Stimulated activated CD4-positive, alpha-beta T cell treated with anti-CD3 and anti-CD28 coated beads, Interleukin-2, amount 100 ng/mL, for 4 hours (primary cell): ENCODE results near the gene IL22RA1.

Experiments used
- DNase-seq: peaks from one replicate; pipeline ENCODE4 v3.0.0-alpha.2; 2020; ENCODE audit warnings: low read depth

Gene IL22RA1

DNA sequence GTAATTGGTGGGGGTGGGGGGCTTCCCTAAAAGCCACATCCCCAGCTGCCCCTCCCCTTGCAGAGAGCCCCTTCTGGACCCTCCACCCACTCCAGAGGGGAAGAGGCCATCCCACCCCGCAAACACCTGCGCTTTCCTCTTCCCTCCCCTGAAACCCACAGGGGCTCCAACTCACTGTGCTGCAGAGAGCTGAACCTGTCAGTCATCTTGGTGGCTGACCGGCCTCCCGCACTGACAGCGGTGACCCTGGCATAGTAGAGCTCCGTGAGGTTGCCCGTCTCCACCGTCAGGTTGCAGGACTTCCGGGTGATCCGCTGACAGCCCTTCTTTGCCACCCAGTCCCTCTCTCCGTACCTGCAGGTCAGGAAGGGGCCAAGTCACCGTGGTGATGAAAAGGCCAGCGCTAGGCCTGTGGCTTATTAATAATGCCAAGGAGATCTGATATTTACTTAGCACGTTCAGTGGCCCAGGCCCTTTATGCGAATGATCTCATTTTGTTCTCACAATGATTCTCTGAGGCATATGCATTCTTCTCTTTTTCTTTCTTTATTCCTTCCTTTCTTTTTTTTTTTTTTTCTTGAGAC lies 5.9 kb downstream of the IL22RA1 start:
- no peak for DNase-seq

DNA sequence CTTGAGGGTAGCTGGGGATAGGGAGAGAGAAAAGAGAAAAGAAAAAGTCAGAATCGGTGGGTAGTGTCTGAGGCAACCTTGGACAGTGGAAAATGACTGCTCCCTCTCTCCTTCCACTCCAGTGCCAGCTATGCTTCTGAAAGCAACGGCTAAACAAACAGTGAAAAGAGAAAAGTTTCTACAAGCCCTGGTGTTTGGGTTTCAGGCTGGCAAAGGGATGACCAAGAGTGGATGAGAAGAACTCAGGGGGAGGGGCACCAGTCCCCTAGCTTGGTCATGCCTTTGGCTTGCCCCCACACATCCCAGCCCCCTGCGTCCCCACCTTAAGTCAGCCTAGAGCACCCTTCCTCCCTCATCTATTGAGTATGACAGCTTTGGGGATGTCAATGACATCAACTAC lies 8.6 kb downstream of the IL22RA1 start:
- no peak for DNase-seq

DNA sequence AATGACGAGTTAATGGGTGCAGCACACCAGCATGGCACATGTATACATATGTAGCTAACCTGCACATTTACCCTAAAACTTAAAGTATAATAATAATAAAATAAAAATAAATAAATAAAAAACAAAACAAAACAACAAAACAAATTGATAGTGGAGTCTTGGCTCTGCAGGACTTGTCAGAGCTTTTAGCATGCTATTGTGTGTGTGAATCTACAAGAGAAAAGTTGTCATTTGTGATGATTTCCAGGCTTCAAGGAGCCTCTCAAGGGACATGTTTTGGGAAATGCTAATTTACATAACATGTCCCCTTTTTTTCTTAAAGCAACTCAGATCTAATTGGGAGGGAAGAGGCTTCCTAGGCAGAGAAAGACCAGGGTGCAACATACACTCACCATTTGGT lies 9.1 kb downstream of the IL22RA1 start:
- DNase-seq, result no peak

DNA sequence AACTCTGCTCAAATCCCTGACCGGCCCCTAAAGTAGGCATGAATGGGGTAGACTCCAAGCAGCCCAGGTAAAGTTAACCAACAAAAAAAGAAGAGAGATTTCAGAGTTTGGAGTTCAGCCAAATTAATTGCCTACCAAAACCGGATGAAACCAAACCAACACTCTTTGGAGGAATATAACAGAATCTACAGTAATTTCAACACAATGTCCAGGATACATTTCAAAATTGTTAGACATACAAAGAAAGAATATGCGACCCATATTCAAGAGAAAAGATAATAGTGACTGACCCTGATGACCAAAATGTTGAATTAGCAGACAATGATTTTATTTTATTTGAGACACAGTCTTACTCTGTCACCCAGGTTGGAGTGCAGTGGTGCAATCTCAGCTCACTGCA lies 12.6 kb downstream of the IL22RA1 start:
- no peak for DNase-seq

DNA sequence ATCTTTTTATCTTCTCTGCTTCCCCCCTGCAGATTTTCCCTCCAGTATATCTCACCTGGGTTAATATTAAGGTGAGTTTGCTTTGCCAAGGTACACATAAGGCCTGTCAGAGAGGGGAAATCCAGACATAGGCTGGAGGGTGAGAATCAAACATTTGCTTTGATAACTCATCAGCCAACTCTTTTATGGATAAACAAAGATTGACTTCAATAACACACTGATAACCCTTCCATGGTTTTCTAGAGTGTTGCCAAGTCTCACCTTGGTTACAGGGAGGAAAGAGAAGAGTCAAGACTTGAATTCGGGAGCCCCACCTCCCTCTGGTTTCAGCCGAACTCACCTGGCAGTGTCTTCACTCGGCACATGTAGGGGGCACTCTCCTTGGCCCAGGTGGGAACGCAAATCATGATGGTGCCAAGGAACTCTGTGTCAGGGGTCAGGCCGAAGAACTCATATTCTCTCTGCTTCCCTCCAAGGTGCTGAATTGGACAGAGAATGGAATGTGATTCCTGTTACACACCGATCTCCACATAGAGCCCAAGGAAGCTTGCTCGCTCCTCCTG lies 15.1 kb downstream of the IL22RA1 start:
- DNase-seq, result no peak

DNA sequence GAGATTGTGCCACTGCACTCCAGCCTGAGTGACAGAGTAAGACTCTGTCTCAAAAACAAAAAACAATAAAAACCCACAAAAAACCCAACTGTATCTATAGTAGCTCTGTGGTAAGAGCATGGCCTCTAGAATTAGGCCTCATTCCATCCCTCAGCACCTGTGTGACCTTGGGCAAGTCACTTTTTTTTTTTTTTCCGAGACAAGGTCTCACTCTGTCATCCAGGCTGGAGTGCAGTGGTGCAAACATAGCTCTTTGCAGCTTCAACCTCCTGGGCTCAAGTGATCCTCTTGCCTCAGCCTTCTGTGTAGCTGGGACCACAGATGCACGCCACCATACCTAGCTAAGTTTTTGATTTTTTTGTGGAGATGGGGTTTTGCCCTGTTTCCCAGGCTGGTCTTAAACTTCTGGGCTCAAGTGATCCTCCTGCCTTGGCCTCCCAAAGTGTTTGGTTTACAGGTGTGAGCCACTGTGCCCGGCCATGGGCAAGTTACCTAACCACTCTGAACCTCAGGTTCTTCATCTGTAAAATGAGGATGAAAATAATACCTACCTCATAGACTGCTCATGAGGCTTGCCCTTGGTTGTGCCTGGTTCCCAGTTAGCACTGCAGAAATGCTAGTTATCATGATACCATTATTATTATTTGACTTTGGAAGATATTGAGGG lies 15.7 kb downstream of the IL22RA1 start:
- DNase-seq, result no peak

DNA sequence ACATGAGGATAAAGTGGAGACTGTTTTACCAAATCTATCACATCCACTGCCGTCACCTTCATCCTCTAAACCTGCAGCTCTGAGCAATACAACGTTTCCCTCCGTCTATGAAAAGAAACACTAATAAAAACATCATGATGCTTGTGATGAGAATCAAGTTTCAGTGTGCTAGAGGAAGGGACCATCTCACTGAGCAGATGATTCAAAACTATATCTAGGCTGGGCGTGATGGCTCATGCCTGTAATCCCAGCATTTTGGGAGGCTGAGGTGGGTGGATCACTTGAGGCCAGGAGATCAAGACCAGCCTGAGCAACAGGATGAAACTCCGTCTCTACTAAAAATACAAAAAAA lies 16.3 kb downstream of the IL22RA1 start:
- no peak for DNase-seq

DNA sequence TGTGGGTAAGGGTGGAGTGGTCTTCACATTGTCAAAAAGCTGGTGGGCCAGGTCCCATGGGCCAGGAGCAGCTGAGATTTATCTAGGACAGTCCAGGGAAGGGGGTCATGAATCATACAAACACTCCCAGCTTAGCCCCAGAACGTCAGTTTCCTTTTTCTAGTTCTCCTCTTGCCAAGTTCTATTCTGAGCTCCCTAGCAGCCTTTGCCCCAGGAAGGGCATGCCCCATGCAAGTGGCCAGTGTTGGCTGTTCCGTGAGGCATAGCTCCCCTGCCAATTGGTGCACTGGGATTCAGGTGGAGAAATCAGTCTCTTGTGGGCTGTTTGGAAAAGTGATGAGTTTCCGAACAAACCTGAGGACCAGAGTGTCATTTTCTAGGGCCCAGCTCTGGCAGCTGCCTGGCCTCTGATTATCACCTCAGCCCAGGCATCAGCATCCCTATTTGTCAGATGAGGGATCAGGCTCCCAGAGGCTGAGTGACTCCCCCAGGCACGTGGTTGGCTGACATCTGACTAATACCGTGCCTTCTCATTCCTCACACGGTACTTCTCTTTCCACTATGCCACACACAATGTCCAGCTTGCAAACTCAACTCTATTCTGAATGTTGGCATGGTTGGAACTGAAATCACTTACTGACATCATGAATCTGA lies 16.8 kb downstream of the IL22RA1 start:
- DNase-seq, result no peak

DNA sequence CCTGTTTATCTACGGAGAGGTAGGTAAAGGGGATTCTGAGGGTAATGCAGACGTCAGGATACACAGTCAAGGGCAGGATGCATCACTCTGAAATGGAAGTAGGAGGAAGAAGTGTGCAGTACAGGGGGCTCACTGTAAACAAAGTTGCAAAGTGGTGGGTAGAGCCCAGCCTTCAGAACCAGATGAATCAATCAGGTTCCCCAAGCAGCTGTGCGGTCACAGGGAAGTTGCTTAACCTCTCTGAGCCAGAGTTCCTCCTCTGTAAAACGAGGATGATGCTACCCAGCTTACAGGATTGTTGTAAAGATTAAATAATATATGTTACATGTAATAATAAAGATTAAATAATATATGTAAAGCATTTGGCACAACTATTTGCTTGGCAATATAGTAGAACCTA lies 17.5 kb downstream of the IL22RA1 start:
- no peak for DNase-seq

DNA sequence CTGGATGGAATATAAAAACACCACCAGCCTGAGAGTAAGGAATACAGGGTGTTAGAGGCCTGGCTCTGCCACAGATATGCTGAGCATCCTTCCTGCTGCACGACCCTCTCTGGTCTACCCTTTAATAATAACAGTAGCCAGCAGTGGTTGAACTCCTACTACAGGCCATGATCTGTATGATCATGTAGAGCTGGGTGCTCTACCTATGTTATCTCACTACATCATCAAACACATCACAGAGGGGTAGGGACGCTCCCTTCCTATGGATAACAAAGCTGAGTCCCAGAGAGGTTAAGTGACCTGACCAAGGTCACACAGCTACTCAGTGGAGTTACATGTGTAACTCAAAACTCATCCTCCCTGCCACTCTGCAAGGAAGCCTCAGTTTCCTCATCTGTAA lies 18.0 kb downstream of the IL22RA1 start:
- no peak for DNase-seq

DNA sequence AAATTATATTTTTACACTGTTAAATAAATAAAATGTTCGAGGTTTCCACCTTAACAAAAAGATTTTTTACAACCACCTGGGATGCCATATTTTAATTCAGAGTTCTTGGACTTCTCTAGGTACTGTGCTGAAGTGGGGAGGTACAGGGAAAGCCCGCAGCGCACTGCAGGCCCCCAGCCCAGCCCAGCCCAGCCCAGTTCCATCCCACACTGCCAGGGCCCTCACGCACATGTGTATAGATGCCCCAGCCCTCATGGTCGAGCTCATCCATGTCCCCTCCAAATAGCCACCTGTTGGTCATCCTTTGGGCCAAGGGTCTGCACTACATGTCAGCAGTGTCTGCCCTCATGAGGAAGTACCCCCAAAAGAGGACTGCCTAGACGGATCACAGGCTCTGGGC lies 19.3 kb downstream of the IL22RA1 start:
- DNase-seq, result no peak

DNA sequence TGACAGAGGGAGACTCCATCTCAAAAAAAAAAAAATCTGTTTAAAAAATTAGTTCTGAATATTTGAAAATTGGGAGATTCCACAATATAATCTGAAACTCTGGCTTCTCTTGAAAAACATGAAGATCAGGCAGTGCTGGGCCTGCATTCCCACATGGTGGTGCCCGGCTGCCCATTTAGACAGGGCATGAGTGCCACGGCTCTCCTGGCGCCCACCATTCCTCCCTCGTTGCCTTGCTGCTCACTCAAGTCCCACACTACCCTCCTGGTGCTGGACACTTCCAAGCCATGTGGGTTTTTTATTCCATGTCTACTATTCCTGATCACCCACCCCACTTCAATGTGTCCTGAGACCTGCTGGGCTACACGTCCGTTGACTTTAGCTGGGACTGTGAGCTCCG lies 20.2 kb downstream of the IL22RA1 start:
- no peak for DNase-seq

DNA sequence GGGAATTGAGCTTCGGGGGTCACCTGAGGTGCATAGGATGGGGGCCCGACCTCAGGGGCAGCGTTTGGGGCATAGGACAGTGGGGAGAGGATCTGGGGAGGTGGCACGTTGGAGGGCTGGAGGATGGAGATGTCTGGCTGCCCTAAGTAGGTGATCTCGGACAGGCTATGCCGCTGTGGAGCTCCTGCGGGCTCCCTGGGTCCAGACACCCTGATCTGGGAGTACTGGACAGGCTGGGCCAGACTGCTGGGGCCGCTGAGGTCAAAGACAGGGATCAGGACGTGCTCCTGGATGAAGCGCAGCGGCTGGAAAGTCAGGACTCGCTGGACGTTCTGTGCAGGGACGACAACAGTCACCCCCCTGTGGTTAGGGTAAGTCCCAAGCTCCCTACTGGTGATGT lies 21.5 kb downstream of the IL22RA1 start:
- no peak for DNase-seq

DNA sequence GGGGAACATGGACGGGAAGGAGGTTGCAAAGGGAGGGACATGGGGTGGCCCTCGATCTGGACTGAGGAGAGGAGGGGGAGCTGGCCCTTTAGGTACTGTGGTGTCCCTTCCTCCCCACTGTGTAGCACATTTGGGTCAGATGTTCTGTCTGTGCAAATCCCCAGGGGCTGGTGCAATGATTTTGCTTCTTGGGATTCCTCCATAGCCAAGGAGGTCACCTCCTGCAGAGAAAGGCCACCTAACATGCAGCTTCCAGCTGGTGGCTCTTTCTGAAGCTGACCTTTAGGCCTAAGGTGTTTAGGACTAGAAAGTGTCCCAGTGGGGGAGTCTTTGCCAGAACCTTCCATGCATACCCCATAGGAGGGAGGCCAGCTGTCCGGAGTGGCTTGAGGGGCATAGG lies 22.0 kb downstream of the IL22RA1 start:
- DNase-seq, result no peak

DNA sequence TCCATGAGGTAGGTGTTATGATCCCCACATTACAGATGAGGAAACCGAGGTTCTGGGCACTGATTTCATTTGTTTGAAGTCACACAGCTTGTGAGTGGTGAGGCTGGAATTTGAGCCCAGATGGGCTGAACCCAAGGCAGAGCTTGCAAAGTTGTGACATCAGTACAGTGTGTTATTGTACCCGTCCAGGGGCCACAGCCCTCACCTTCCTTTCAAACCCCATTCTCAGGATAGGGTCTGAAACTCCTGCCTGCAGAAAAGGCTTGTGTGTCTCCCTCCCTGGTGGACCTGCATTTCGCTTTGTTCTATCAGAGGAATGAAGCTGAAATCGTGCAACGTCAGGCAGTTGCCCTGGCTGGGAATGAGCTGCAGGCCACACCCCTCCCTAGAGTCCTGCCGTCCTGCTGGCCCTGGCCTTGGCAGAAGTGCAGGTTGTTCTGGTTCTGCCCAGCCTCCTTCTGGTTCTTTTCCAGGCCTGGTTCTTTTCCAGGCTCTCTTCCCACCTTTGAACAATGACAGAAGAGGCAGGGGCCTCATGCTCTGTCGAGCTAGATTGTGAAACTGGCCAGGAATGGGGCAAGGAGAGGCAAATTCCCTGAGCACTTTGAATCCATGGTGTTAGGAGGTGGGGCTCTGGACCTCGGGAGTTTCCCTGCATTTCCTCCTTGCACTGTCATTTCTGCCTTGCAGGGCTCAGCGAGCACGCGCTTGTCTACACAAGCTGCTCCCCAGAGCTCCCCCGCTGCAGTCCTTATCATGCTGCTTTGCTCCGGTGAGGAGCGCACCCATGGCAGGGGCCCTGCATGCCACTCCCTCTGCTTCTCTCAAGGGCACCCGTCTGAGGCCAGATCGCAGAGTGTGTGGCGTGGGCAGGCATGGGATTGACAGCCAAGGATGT lies 22.8 kb downstream of the IL22RA1 start:
- no peak for DNase-seq

DNA sequence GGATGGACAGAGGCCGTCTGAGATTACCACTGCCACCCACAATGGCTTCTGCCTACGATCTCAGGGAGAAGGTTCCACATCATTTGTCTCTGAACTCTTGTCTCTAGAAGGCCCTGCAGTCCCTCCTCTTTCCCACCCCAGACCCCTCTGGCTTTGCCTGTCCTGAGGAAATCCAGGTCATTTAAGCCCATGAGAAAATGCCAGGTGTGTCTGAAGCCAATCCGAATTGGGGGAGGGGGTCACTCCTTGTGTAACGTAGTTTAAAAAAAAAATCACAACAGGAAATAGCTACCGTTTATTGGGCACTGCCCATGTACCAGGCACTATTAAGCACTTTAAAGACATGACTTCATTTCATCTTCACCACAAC lies 23.5 kb downstream of the IL22RA1 start:
- DNase-seq, result no peak

DNA sequence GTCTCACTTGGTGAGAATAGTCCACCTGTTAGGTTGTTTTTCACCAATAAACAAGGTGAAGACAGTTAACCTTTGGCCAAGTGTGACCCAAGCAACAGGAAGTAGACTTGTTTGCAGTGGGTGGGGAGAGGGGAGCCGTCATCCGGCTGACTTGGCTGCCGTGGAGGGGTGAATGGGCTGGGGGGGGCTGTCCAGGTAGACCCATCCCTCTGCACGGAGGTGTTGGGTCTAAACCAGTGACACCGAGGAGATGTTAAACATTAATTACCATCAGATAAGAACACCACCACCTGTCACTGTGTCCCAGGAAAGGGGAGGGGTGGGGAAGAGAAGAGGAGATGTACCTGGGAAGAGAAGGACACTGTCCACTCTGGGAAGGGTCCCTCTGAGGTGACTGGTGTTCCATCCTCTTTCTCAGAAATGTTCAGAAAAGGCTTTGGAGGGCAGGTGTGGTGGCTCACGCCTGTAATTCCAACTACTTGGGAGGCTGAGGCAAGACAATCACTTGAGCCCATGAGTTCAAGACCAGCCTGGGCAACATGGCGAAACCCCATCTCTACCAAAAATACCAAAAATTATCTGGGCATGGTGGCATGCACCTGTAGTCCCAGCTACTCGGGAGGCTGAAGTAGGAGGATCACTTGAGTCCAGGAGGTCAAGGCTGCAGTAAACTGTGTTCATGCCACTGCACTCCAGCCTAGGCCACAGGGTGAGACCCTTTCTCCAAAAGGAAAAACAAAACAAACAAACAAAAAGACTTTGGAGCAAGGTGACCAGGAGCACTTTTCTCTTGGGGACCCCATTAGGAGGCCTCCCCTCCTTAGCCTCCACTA lies 24.3 kb downstream of the IL22RA1 start:
- DNase-seq, result no peak

DNA sequence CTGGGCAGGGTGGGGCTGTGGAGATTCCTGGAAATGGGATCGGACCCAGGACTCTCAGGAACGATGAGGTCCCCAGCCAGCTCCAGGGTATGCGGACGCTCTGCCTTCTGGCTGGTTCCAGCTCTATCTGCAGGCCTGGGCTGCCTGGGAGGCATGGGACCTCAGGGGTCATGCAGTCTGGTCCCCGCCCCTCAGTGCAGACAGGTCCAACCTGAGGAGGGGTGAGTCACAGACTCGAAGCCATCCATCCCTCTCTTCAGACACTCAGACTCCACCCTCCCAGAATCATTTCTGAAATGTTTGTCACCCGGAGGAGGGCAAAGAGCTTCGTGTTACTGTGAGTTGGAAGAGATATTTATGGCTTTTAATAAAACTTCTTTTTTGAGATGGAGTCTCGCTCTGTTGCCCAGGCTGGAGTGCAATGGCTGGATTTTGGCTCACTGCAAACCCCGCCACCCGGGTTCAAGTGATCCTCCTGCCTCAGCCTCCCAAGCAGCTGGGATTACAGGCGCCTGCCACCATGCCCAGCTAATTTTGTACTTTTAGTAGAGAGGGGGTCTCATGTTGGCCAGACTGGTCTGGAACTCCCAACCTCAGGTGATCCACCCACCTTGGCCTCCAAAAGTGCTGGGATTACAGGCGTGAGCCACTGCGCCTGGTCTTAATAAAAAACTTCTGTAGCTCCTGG lies 25.1 kb downstream of the IL22RA1 start:
- DNase-seq, result no peak

DNA sequence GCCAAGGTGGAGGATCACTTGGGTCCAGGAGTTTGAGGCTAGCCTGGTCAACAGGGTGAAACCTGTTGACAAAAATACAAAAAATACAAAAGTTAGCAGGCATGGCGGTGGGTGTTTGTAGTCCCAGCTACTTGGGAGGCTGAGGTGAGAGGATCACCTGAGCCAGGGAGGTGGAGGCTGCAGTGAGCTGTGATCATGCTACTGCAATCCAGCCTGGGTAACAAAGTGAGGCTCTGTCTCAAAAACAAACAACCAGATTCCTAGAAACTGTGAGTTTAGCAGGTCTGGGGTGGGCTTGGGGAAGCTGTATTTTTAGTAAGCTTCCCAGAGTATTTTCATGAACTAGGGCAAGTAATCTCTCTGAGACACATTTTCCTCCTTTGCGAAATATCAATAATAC lies 25.8 kb downstream of the IL22RA1 start:
- DNase-seq, result no peak

DNA sequence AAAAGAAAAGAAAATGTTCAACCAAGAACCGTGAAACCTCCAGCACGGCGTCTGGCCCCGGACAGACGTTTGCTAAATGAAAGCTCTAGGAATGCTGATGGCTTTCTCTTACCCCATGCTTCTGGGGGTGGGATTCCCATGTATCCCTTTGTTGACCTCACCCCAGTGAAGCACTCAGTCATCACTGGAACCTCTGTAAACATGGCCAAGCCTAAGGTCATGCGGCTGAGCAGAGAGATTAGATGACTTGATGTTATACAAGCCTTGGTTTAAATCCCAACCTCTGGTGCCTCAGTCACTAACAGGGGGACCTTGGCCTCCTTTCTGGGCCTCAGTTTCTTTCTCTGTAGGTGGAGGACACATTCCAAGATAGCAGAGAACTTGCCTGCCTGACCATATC lies 28.2 kb downstream of the IL22RA1 start:
- DNase-seq, result no peak

DNA sequence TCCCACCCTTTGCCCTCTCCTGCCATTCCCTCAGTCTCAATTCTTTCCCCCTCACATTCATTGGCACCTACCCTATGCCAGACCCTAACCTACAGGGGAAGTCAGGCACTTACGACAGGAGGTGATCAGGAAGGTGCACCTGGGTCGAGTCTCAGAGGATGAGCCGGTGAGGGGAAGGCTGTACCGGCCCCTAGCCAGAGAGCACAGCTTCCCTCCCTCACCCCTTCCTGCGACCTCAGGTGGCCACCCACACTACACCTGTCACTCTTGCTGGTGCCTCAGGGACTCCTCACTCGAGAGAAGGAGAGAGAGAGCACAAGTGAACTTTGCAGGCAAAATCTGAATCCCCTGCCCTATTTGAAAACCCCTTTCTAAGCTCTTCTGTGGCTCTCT lies 29.3 kb downstream of the IL22RA1 start:
- no peak for DNase-seq
